ENCODE data around the gene MIGA2.

- no peak for TF ChIP-seq RAD21 (IDR thresholded peaks at IDR 0.05)
- no peak for TF ChIP-seq NR2F2 (IDR thresholded peaks at IDR 0.05)
- no peak for TF ChIP-seq CTCF (IDR thresholded peaks at IDR 0.05; ENCODE audit: low read depth, low read length, missing input control)
These were observed 22.8 kb upstream of the MIGA2 start for GRCh38 chr9:129013674-129014073.
